ENCODE measurements around the gene LIMA1.

DNA sequence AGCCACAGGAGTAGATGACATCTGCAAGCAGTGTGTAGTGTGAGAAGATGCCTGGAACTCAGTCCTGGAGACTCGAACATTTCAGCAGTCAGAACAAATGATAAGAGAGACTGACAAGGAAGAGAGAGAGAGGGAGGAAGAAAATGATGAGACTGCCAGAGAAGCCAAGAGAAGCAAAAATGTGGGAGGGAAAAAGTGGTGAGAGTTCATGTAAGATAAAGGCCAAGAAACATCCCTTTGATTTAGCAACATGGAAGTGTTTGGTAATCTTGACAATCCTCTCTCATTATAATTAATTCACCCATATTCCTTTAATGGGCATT, 42.6 kb downstream of the LIMA1 start:
- no peak for TF ChIP-seq PRPF4 (IDR thresholded peaks at IDR 0.05; ENCODE audit: insufficient read depth, low read depth, low read length, poor library complexity, severe bottlenecking)
- TF ChIP-seq POLR2AphosphoS5 (IDR thresholded peaks at IDR 0.05; ENCODE audit: control insufficient read depth, insufficient read depth, low read depth, low read length): no peak
- no peak for TF ChIP-seq ZNF274 (IDR thresholded peaks at IDR 0.05; ENCODE audit: borderline replicate concordance, low read depth, low read length)
